Lower leg skin (tissue), 4 donors: ENCODE measurements around the gene FAM107B. TPM values are rescaled to one million over a fixed set of nuclear protein-coding genes. Genes with fewer than 3 reads are reported as not detected.

Experiments used
- DNase-seq, 2 donors: peaks; one replicate each; pipeline ENCODE4 v3.0.0-alpha.2; 2019; ENCODE audit warnings: low spot score in 2 of 2
- H3K4me3 ChIP-seq: fragments of 200-600 bp; sonication (generic); 2 replicates; pipeline ENCODE4 v1.5.1; 2017; ENCODE audit warnings: mild to moderate bottlenecking, low read depth; ENCODE audit not compliant: poor library complexity, severe bottlenecking
- POLR2A ChIP-seq, 2 donors: fragments of 450-650 bp; IDR thresholded peaks; one replicate each; pipeline ENCODE4 v1.6.1; 2016 to 2017; ENCODE audit warnings: antibody characterized with exemption in 2 of 2, mild to moderate bottlenecking in 1 of 2, moderate library complexity in 1 of 2
- WGBS, 2 donors: methylation state at CpG; one replicate each; pipeline ENCODE4 v1.1.5; 2018; 5-methylcytosine and 5-hydroxymethylcytosine counted together
- intact Hi-C: fragments of 100-400 bp; cut with DNase I; formaldehyde crosslinking; loops from one replicate; pipeline ENCODE4 v1.15.0; 2023; ENCODE audit warnings: low total_unique reads
- total RNA-seq, 4 donors: library from RNA; depleted of rRNA; stranded (reverse); fragments of >200 nt; gene quantifications; one replicate each; pipeline ENCODE4 v1.1.0, GENCODE V29; 2016
- TF ChIP-seq, protein P1 (sequence below), 3 donors: fragments of 450-650 bp; IDR thresholded peaks; one replicate each; pipeline ENCODE4 v1.5.1; 2016; ENCODE audit warnings: antibody characterized with exemption in 3 of 3, mild to moderate bottlenecking in 3 of 3, moderate library complexity in 2 of 3

The FAM107B gene
- total RNA-seq, 4 donors from 2014 or later, result 28.3 to 52.7 (median 31.0) TPM

- intact Hi-C loops, result no loop called here
- TF ChIP-seq, protein P1, sequence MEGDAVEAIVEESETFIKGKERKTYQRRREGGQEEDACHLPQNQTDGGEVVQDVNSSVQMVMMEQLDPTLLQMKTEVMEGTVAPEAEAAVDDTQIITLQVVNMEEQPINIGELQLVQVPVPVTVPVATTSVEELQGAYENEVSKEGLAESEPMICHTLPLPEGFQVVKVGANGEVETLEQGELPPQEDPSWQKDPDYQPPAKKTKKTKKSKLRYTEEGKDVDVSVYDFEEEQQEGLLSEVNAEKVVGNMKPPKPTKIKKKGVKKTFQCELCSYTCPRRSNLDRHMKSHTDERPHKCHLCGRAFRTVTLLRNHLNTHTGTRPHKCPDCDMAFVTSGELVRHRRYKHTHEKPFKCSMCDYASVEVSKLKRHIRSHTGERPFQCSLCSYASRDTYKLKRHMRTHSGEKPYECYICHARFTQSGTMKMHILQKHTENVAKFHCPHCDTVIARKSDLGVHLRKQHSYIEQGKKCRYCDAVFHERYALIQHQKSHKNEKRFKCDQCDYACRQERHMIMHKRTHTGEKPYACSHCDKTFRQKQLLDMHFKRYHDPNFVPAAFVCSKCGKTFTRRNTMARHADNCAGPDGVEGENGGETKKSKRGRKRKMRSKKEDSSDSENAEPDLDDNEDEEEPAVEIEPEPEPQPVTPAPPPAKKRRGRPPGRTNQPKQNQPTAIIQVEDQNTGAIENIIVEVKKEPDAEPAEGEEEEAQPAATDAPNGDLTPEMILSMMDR (IDR thresholded peaks at IDR 0.05), result no peak
- TF ChIP-seq POLR2A (IDR thresholded peaks at IDR 0.05), result no peak
Observed at GRCh38 chr10:14652067-14652466, 122.6 kb downstream of the FAM107B start.

DNA sequence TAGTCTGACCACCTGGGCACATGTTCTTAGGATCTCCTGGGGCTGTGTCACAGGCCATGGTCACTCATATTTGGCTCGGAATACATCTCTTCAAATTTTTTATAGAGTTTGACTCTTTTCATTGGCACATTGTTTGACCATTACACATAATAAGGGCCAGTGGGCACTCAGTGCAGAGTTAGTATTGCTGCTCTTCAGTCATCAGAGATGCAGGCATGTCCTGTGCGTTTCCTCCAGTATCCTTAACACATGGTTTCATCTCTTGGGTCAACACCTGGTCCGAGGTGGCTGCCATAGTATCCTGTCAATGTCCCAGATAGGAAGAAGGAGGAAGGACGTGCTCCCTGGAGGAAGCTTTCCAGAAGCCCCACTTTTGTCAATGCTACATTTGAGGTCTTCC lies 125.0 kb downstream of the FAM107B start:
- TF ChIP-seq POLR2A (IDR thresholded peaks at IDR 0.05), result no peak
- no peak overlapping the region for H3K4me3 ChIP-seq
- 93 to 94% methylated on average over 4 of the region's 4 CpGs for WGBS, 2 donors
- intact Hi-C loops, result no loop called here
- DNase-seq, result no peak

More at GRCh38 chr10:14652067-14652466, 122.6 kb downstream of the FAM107B start:
- no peak for DNase-seq
- H3K4me3 ChIP-seq, result no peak overlapping the region
- WGBS, 2 donors, result 90 to 92% methylated on average over 3 of the region's 3 CpGs

DNA sequence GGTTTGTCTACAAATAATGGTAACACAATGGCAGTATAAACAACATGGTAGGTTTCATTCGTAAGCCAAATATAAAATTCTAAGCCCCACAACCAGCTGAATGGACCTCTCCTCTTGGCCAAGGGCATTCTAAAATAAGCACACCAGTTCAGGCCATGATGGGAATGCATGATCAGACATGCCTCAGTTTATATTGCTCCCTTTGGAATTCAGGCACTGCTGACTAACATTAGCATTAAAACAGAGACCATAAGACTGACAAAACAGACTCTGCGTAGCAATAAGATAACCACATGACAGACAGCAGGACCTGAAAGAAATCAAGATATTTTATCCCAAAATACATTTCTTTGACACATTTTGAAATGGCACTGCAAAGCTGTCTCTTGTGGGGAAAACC lies 125.8 kb downstream of the FAM107B start:
- DNase-seq, result no peak
- intact Hi-C loops, result no loop called here
- TF ChIP-seq, protein P1 (IDR thresholded peaks at IDR 0.05), result no peak
- no peak overlapping the region for H3K4me3 ChIP-seq
- WGBS, 2 donors, result 45 to 53% methylated on average over 2 of the region's 2 CpGs

DNA sequence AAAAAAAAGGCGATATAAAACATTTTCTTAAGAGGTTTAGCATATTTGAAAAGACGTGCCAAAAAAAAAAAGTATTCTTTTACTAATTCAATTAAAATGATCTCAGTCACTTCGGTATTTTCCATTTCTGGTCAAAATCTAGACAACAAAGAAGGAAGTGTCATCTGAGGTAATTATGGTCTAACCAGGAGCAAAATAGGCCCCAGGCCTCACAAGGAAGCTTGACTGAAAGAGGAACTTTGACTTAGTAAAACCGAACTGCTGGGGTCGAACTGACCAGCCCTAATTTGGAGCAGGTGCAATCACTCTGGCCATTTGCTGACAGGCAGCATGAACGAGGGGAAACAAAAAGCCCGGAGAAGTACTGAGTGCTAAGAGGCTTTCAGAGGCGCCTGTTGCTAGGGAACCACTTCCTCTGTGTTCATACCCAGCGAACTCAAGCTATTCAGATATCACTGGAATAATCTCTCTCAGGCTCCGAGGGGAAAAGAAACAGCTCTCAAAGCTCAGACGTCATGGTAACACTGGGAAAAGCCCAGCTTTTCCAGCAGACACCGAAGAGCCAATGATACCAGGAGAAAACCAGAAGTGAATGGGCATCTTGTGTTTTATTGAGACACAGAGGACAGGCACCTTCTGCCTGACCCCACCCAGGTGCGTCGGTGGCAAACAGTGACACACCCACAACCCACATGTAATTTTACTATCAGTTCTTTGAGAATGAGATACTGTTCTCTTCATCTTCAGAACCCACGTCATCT lies 126.5 kb downstream of the FAM107B start:
- TF ChIP-seq, protein P1 (IDR thresholded peaks at IDR 0.05), result no peak
- TF ChIP-seq POLR2A (IDR thresholded peaks at IDR 0.05), result no peak
- DNase-seq, result peak in 1 of 2 donors; percentile 58
- 14 to 21% methylated on average over 15 of the region's 15 CpGs for WGBS, 2 donors
- intact Hi-C loops, result no loop called here
- no peak overlapping the region for H3K4me3 ChIP-seq

DNA sequence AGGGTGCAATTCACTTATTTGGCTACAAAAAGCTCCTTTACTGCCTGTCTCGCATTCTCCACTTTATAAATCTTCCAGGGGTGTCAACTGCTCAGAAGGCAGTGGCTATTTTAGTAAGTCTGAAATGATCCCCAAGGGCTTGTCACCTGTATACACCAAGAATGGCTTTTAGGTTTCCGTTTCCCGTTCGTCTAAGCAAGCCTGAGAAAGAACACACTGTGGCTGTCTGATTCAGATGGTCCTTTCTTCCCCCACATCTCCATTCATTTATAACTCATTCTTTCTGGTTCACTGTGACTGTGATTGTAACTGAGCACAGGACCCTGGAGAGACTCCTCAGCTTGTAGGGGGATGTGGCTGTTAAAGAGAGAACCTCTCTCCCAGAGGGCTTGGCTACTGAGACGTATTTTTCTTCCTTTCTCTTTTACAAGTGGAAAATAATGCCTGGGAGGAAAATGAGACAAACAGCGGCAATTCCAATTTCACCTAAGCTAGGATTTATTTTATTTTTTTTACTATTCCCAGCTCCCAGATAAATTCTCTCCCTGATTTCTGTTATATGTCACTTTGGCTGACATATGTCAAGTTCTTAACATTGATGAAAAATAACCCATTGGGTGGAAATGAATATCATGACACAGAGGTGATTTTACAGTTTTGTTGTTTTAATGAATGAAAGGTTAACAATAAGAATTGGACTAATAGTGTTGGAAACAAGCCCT lies 129.3 kb downstream of the FAM107B start:
- H3K4me3 ChIP-seq, result no peak overlapping the region
- TF ChIP-seq POLR2A (IDR thresholded peaks at IDR 0.05), result no peak
- TF ChIP-seq, protein P1 (IDR thresholded peaks at IDR 0.05), result no peak
- DNase-seq, result no peak
- intact Hi-C loops, result no loop called here
- 79 to 86% methylated on average over 6 of the region's 6 CpGs for WGBS, 2 donors

DNA sequence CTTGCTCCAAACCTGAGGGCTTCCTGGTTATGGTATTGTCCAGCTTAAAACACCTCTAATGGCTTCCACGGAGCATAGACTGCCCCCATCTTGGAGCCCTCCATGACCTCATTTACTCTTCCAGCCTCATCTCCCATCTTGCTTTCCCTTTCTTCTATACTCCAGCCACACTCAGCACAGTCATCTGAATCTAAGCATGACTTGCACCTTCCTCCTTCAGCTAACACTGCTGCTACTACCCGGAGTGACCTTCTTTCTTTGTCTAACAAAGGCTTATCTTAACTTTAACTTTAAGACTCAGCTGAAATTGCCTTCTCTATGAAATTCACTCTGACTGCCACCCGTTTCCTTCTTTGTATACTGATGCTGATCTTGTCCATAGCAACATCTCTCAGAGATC lies 135.1 kb downstream of the FAM107B start:
- DNase-seq, result no peak
- intact Hi-C loops, result no loop called here
- TF ChIP-seq, protein P1 (IDR thresholded peaks at IDR 0.05), result no peak
- no peak for TF ChIP-seq POLR2A (IDR thresholded peaks at IDR 0.05)
- WGBS, 2 donors, result 70 to 84% methylated on average over 3 of the region's 3 CpGs
- no peak overlapping the region for H3K4me3 ChIP-seq
